Right atrium auricular region (tissue), 2 donors: ENCODE measurements around the gene TFEC. TPM values are rescaled to one million over a fixed set of nuclear protein-coding genes. Genes with fewer than 3 reads are reported as not detected.

ENCODE experiments used
- DNase-seq: peaks from one replicate; pipeline ENCODE4 v3.0.0-alpha.2; 2019; ENCODE audit warnings: low spot score
- H3K27ac ChIP-seq, 2 donors: fragments of 200-600 bp; sonication (generic); 1 replicate in 1 of 2; 2 replicates in 1 of 2; pipeline ENCODE4 v1.5.1; 2016 to 2019
- H3K27me3 ChIP-seq, 2 donors: fragments of 200-600 bp; sonication (generic); one replicate each; pipeline versions ENCODE4 v1.5.1 to v1.6.0; 2017 to 2019
- H3K36me3 ChIP-seq: fragments of 200-600 bp; sonication (generic); one replicate; pipeline ENCODE4 v1.5.1; 2016
- H3K4me1 ChIP-seq, 2 donors: fragments of 200-600 bp; sonication (generic); one replicate each; pipeline versions ENCODE4 v1.5.1 to v1.6.0; 2017 to 2019
- H3K4me3 ChIP-seq, 2 donors: fragments of 200-600 bp; sonication (generic); 1 replicate in 1 of 2; 2 replicates in 1 of 2; pipeline ENCODE4 v1.5.1; 2017 to 2019; ENCODE audit warnings: mild to moderate bottlenecking in 1 of 2, moderate library complexity in 1 of 2
- H3K9me3 ChIP-seq, 2 donors: fragments of 200-600 bp; sonication (generic); one replicate each; pipeline ENCODE4 v1.5.1; 2019
- CTCF ChIP-seq, 2 donors: fragments of 200-600 bp; sonication (generic); IDR thresholded peaks; one replicate each; pipeline ENCODE4 v1.5.1; 2019; ENCODE audit warnings: antibody characterized with exemption in 2 of 2
- total RNA-seq, 2 donors: library from RNA; depleted of rRNA; stranded (reverse); fragments of >200 nt; gene quantifications; one replicate each; pipeline ENCODE4 v1.1.0, GENCODE V29; 2016

Gene TFEC
- total RNA-seq, 2 donors from 2014 or later: 1.9 to 2.1 TPM

GRCh38 chr7:115973406-115973805, 57.2 kb downstream of the TFEC start:
- no peak overlapping the region for H3K27ac ChIP-seq
- no peaks in the 10 kb centered on the region for H3K27me3 ChIP-seq
- DNase-seq: no peak
- TF ChIP-seq CTCF (IDR thresholded peaks at IDR 0.05): no peak
- no peak overlapping the region for H3K4me3 ChIP-seq
- no peaks in the 10 kb centered on the region for H3K36me3 ChIP-seq
- no peaks in the 10 kb centered on the region for H3K9me3 ChIP-seq
- no peaks in the 10 kb centered on the region for H3K4me1 ChIP-seq

- no peak overlapping the region for H3K27ac ChIP-seq
- H3K9me3 ChIP-seq: no peaks in the 10 kb centered on the region
- TF ChIP-seq CTCF (IDR thresholded peaks at IDR 0.05): no peak
- no peak for DNase-seq
- H3K4me3 ChIP-seq: no peak overlapping the region
- no peaks in the 10 kb centered on the region for H3K4me1 ChIP-seq
- H3K36me3 ChIP-seq: no peaks in the 10 kb centered on the region
- no peaks in the 10 kb centered on the region for H3K27me3 ChIP-seq
These were observed 59.1 kb downstream of the TFEC start for GRCh38 chr7:115971506-115971905.

- H3K27ac ChIP-seq: no peak overlapping the region
- TF ChIP-seq CTCF (IDR thresholded peaks at IDR 0.05): no peak
- H3K27me3 ChIP-seq: no peaks in the 10 kb centered on the region
These were observed 62.0 kb downstream of the TFEC start for GRCh38 chr7:115968596-115968995.

GRCh38 chr7:115968171-115968570, 62.4 kb downstream of the TFEC start:
- H3K4me1 ChIP-seq: no peaks in the 10 kb centered on the region
- TF ChIP-seq CTCF (IDR thresholded peaks at IDR 0.05): no peak
- H3K9me3 ChIP-seq: no peaks in the 10 kb centered on the region
- no peak for DNase-seq
- H3K27ac ChIP-seq: no peak overlapping the region
- H3K4me3 ChIP-seq: no peak overlapping the region
- no peaks in the 10 kb centered on the region for H3K36me3 ChIP-seq
- H3K27me3 ChIP-seq: no peaks in the 10 kb centered on the region

More at GRCh38 chr7:115968596-115968995, 62.0 kb downstream of the TFEC start:
- Histone ChIP-seq H3K9me3 (no peaks in the 10 kb centered on the region), H3K4me3 (no peak overlapping the region), H3K4me1 (no peaks in the 10 kb centered on the region), H3K36me3 (no peaks in the 10 kb centered on the region)
- DNase-seq: no peak

GRCh38 chr7:115965796-115966475, 64.6 kb downstream of the TFEC start:
- H3K27me3 ChIP-seq: no peaks in the 10 kb centered on the region
- no peak for DNase-seq
- no peak overlapping the region for H3K27ac ChIP-seq
- H3K4me3 ChIP-seq: no peak overlapping the region
- no peaks in the 10 kb centered on the region for H3K36me3 ChIP-seq
- no peak for TF ChIP-seq CTCF (IDR thresholded peaks at IDR 0.05)
- no peaks in the 10 kb centered on the region for H3K9me3 ChIP-seq
- no peaks in the 10 kb centered on the region for H3K4me1 ChIP-seq

GRCh38 chr7:115965236-115965635, 65.3 kb downstream of the TFEC start:
- Histone ChIP-seq H3K36me3 (no peaks in the 10 kb centered on the region), H3K27me3 (no peaks in the 10 kb centered on the region), H3K27ac (no peak overlapping the region), H3K4me3 (no peak overlapping the region), H3K4me1 (no peaks in the 10 kb centered on the region), H3K9me3 (no peaks in the 10 kb centered on the region)
- no peak for TF ChIP-seq CTCF (IDR thresholded peaks at IDR 0.05)
- no peak for DNase-seq
